Stimulated activated CD4-positive, alpha-beta T cell treated with anti-CD3 and anti-CD28 coated beads, Interleukin-12 subunit alpha, Interleukin-12 subunit beta, amount 100 ng/mL, for 24 hours (primary cell): ENCODE measurements around the gene CMIP.

ENCODE experiments used
- DNase-seq, 2 experiments: peaks; one replicate each; pipeline ENCODE4 v3.0.0-alpha.2; 2020; ENCODE audit warnings: low read depth in 2 of 2

The CMIP gene

DNA sequence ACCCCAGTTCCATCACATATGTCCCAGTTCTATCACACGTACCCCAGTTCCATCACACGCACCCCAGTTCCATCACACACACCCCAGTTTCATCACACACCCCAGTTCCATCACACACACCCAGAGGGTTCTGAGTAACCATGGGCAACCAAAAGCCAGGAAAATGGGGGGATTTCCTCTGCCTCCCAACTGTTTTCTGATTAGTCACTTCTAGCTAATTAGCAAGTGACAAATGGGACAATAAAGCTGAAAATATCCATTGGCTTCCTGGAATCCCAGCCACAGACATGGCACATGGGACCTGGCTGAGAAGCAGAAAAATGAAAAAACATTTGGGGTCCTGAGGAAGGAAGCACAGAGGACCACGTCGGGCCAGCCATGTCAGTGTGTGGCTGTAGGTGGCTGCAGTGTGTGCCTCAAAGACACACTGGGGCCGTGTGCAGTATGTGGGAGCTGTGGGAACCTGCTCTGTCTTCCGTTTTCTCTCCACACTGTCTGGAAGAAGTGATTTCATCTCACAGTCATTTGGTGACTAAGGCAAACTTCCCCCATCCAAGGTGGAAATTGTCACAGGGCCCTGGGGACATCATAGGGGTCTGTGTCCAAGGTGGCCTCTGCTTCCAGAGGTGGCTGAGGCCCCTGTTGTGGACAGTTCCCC lies 106.7 kb downstream of the CMIP start:
- DNase-seq, result peak in 1 of 2 experiments; percentile 4

DNA sequence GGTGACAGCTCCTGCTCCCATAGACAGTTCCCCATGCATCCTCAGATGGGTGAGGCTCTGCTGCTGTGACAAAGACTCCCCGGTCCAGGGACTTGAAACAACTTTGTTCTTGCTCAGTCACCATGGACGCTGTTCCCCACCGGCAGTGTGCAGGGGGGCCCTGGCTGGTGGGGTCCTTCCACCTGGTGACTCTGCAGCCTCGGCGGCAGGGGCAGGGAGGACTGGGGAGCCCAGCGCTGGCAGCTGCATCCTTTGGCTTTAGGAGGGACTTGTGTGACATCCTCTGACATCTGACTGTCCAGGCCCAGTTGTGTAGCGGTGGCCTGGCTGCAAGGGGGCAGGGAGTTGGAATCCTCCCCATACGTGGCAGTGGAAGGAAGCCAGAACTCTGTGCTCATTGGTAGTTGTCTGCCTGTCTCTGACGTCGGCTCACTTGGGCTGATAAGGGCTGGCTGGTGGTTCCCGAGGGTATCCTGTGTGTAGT lies 107.3 kb downstream of the CMIP start:
- DNase-seq, result no peak

DNA sequence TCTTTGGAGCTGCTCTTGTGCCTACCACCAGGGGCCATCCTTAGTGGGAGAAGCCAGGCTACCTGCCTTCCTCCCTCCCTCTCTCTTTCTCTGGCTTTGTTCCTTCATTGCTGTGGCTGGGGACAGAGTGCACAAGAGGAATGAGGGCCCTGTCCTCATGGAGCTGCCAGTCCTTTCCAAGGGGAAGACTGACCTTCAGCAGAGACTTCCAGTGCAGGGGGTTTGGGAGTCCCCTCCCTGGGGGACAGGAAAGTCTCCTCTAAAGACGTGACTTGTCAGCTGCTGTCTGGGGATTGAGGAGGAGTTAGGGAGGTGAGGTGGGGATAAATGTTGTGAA lies 108.1 kb downstream of the CMIP start:
- no peak for DNase-seq

DNA sequence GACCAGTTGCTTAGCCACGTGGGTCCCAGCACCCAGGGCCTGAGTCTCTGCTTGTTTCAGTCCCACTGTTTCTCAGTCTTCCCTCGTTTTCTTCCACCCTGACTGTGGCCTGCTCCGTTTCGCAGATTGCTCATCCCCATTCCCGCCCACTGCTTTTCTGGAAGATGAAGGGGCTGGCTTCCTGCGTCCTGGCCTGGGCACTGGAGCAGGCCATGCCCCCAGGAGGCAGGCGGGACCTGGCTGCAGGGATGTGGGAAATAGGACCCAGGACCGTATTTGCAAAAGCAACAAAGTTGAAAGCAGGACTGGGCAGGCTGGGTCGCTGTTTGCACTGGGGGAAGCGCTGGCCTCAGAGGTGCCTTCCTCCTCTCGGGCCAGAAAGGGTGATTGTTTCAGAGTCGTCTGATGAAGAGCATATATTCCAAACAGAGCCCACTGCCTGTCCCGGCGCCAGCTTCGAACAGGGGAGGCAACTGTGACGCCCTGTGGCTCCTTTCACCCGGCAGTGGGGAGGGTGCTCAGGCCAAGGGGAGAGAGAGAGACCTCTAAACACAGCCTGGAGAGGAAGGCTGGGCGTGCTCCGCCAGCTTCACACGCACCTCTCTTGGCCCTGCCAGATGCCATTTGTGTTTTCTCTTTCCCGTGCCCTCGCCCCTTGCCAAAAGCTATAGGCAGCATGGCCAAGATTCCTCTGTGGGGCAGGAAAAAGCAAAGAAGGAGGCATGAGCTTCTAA lies 108.6 kb downstream of the CMIP start:
- DNase-seq, result no peak

DNA sequence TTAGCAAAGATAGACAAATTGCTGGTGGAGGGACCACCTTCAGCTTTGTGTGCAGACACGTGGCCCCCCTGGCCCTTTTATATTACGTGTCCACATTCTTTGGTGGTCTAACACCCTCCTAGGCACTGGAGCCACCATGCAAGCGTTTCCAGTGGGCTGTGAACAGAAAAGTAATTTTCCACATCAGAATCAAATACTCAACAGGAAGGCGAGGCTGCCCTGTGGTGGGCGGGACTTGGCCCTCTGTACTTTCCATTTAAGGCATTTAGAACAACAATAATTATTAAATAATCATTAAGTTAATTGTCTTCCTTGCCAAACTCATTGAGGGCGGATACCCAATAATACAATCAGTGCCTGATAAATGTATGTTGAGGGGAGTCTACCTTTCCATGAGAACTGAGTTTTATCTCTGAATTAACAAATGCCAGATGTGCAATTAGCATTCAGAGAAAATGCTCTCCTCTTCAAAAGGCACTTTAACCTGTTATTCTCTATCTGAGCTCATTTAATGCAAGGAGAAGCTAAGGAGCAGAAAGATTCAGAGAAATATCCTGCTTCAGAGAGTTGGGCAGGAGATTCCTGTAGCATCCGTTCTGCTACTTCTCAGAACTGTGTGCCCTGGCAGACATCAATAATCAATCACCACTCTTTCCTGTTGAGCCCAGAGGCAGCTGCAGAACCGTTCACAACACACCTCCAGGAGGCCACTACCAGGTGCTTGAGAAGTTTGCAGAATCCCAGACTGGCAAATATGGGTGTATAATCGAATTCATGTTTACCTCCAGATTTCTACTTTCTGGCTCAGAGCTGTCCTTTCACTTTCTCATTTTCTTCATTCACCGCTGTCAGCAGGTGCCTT lies 109.4 kb downstream of the CMIP start:
- no peak for DNase-seq

DNA sequence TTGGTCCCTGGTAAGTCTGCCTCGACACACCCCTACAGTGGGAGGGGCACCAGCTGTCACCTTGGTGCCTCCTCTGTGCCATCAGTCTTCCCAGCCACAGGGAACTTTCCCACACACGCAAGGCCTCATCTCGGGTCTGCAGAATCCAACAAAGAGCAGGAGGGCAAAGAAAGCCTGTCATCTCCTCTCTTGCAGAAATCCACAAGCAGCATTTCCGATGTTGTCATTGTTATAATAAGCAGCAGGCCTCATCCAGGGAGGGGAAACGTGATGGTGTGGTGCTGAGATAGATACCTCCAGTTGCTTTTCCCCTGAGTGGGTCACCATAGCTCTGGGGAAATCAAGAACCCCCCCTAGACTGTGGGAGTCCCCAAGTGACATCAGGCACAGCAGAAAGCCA lies 110.4 kb downstream of the CMIP start:
- no peak for DNase-seq

DNA sequence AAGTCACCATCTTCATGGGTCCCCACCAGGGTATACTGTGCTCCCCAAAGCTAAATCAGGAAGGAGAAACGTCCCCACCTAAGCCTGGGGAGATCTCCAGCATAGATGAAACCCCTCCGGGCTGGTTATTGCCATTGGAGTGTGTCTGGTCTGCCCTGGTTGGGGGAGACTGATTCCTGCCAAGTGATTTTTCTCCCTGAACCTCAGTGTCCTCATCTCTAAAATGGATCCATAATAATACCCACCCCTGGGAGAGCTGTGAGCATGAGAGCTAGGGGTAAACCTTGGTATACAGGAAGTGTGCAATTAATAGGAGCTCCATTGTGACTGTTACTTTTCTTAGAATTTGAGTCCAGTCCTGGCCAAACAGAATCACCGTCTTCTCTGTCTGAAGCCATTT lies 111.1 kb downstream of the CMIP start:
- DNase-seq, result no peak

DNA sequence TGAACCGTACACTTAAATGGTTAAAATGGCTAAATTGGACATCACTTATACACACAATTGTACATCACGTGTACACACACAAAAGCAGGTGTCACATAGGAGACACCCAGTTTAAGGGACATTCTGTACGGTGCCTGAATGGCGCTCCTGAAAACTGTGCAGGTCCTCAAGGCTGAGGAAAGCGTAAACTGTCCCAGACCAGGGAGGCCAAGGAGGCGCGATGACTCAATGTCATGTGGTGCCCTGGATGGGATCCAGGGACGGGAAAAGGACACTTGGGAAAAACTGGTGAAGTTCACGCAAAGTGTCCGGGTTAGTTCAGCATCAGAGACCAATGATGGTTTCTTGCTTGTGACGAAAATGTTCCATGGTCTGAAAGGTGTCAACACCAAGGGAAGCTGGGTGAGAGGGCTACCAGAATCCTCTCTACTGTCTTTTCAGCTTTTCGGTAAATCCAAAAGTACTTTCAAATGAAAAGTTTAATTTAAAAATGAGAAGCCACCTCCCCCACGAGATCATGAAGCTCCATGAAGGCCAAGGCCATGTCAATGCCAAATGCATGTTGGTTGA lies 112.2 kb downstream of the CMIP start:
- no peak for DNase-seq

DNA sequence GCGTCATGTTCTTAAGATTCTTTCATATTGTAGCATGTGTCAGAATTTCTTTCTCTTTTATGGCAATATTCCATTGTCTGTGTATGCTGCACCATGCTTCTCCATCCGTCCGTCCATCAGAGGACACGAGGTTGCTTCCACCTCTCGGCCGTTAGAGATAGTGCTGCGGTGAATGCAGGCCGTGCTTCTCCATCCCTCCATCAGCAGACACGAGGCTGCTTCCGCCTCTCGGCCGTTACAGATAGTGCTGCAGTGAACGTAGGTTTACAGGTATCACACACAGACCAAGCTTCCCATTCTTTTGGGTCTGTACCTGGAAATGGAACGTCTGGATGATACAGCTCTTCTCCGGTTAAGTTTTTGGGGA lies 113.5 kb downstream of the CMIP start:
- no peak for DNase-seq

DNA sequence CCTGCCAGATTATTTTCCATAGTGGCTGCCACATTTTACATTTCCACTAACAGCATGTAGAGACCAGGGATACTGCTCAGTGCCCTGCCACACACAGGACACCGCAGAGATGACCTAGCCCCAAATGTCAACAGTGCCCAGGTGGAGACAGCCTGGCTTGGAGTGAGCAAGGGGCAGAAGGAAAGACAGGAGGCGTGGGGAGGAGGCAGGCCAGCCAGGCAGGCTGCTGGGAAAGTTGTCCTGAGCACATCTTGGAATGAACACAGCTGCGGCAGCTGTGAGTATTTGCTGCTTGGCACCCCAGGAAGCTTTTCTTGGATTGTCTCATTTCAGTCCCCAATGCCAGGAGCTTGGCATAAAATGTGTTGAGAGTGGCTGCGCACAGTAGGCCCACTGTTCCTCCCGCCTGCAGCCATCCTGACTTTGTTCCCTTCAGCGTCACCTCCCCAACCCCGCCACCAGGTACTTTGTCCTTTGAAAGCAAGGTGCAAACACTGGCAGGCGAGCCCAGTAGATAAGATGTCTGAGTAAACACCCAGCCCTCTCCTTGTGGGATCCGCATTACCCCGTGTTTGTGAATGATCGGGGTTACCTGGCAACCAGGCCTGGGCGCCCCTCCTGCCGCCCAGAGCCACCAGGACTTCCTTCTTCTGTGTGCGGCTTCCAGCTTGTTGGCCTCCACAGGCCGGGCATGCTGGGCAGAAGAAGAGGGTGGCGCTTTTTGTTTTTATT lies 114.0 kb downstream of the CMIP start:
- DNase-seq, result no peak

DNA sequence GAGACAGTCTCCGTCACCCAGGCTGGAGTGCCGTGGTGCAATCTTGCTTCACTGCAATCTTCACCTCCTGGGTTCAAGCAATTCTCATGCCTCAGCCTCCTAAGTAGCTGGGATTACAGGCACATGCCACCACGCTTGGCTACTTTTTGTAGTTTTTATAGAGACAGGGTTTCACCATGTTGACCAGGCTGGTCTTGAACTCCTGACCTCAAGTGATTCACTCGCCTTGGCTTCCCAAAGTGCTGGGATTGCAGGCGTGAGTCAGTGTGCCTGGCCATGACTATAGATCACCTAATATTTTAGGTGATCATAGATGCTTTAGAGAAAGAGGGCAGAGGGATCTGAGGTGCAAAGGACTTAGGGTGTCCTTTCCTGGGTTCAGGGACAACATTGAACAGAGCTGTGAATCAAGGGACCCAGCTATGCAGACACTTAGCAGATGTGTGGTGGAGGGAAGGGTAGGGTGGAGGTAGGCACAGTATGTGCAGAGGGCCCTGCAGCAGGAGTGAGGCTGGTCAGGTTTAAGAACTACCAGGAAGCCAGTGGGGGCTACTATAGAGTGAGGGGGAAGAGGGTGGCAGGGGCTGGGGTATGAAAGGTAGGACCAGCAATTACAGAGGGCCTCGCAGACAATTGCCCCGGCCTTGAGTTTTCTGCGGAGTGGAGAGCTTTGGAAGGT lies 116.5 kb downstream of the CMIP start:
- DNase-seq, result no peak

DNA sequence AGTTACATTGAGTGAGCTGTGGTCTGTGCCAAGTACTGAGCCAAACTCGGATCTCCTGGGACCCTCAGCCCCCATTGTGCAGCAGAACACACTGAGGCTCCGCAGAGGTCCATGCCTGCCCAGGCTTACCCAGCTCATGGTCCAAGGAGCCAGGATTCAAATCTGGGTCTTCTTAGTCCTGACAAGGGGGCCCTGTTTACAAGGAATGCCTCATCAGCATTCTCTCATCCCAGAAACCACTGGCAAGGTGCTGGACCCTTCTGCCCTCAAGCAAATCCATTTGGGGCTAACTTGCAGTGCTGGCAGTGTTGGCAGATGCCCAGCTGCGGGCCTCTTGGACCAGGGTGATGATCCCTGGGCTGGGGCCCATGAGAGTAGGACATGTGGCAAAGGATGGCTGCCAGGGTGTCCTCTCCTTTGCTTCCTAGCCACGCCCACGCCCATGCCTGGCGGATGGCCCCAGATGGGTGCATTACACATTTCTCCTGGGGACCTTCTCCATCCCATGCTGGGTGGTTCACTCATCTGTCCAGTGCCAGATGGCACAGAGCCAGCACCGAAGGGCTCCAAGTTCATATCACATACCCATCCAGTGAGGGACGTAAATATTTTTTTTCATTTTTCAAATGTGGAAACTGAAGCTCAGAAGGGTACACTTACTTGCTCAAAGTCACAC lies 117.7 kb downstream of the CMIP start:
- DNase-seq, result no peak

DNA sequence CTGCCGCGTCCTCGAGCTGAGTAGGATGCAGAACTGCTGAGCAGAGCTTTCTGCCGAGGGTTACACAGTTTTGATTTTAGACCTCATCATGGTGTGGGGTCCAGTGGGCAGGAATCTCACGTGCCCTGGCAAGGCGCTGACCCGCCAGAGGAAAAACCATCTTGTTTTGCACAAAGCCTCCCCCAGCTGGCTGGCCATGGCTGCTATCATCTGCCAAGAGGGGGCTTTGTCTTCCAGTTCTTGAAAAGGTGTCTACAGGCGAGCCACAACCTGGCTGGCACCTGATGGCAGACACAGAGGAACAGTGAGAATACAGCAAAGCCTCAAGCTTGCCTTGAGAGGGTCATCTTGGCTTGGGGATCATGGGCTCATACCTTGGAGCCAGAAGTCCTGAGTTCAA lies 118.3 kb downstream of the CMIP start:
- DNase-seq, result no peak

DNA sequence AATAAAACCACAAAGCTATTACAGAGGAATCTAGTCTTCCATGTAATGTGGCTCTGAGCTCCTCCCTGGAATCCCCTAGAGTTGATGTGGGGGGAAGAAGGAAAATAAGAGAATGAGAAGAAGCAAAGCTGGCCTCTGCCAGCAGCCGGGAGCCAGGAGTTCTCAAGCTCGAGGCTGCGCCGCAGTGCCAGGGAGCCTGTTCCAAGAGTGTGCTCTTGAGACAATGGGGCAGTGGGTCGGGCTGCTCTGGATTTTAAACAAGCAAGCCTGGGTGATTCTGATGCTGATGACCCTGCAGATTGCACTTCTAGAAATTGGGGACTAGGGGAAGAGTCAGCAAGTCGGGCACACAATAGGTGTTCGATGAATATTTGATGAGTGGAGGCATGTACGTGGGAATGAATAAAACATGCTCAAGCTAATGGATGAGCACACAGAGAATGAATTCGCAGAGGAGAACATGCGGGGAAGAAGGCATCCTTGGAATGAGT lies 119.9 kb downstream of the CMIP start:
- no peak for DNase-seq

DNA sequence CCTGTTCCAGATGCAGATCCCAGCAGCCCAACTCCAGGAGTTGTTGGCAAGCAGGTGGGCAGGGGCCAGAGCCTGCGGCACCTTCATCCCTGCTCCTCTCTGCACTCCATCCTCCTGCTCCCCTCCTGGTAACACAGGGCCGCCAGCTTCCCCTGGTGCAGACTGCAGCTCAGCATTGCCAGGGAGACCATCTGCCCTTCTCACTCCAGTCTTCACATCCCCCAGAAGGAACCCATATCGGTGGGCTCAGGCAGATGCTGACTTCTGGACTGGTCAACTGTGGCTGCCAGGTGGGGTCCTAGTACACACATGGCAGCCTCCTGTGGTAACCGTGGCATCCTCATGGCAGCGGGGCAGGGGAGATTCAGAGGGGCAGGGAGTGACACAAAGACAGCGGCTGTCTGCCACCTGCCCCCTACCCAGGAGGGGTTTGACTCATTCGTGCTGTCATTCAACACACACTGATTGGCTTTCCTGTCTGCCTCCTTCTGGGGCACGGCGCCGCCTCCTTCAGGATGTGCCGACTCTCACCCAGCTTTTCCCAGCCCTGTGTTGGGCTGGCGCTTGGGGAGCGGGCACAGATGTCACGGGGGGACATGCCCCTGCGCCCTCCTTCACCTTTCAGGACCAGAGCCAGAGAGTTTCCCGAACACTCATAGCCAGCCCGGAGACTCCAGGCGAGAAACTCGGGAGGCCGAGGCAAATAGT lies 120.9 kb downstream of the CMIP start:
- DNase-seq, result no peak

DNA sequence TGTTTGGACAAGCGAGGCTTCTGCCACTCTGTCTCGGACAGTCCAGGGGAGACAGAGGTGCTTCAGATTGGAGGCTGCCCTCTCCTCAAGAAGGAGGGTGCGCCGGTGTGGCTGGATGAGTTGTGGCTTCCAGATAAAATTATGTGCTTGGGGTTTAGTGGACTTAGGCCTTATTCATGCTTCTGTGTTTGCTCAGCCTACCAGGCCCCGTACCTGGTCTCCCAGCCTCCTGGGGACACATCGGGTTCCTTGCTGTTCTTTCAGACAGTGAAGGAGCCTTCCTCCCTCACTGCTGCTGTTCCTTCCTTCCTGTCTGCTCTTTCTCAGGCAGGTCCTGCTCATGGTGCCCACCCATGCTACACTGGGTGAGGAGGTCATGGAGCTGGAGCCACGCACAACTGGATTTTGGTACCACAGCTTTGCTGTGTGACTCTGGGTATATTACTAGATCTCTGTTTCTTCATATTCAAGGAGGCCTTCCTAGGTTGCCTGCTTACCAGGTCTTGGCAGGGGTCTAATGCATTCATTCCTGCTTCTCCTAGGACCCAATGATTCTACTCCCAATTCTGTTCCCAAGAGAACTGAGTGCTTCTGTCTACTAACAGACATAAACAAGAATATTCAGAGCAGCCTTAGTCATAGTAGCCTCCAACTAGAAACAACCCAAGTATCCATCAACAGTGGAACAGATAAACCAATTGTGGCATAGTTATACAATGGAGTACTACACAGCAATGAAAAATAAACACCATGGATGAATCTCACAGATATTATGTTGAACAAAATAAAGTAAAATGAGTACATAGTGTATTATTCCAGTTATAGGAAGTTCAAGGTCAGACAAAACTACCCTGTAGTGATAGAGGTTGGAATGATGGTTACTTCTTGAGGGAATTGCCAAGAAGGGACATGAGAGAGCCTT lies 121.7 kb downstream of the CMIP start:
- DNase-seq, result no peak

DNA sequence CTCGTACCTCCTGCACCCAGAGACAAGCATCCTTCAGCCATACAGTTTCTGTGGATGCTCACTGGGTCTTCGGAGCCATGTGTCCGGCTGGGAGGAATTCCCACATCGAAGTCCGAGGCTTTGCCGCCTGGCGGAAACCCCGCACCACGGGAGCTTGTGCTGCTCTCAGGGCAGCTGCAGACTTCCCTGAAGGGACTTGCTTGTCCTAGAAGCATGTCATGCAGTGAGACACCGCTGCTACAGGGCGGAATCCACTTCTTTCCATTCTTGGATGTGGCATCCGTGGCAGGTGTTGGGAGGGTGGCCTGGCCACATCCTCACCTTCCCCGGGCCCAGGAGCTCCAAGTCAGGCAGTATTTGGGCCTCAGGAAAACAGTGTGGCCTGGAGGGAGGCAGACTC lies 122.5 kb downstream of the CMIP start:
- no peak for DNase-seq

DNA sequence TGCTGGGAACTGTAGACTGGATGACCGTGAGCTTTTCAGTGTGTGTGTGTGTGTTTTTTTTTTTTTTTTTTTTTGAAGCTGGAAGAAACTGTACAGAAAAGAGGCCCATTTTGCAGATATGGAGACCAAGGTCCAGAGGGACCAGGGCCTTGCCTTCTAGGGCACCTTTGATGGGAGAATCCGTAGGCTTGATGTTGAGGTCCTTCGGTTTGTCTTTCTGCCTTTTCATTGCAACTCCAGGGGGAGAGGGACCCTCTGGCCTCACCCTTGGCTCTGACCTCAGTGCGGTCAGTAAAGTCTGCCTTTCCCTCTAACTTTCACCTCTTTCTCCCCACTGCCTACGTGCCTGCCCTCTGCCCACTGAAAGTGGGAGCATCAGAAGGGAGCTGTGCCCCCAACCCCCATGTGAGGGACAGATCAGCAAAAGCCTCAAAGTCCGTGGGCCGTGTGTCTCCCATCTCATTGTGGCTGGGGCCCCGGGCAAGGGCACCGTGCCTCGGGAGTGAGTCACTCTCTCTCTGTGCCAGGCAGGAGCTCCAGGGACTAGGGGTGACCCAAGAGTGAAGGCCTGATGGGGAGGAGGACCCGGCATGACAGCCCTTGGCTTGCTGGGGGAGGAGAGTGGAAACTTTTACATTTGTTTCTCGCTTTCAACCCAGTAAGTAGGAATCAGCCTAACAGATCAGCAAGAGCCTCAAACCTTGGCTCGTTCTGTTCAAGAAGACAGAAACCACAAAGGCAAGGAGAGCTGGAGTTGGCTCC lies 123.6 kb downstream of the CMIP start:
- DNase-seq, result peak; percentile 19 to 59
